Measurements from ENCODE around the gene MYH6. TPM values are rescaled to one million over a fixed set of nuclear protein-coding genes. Genes with fewer than 3 reads are reported as not detected.
A peak's percentile ranks its signal among the peaks of the same experiment; 100 is the strongest.

Gene MYH6
- total RNA-seq, 1 donor from 2014 or later = not detected

GRCh38 chr14:23377573-23378563, 30.2 kb downstream of the MYH6 start:
- DNase-seq (ENCODE audit: low spot score) = no peak

DNA sequence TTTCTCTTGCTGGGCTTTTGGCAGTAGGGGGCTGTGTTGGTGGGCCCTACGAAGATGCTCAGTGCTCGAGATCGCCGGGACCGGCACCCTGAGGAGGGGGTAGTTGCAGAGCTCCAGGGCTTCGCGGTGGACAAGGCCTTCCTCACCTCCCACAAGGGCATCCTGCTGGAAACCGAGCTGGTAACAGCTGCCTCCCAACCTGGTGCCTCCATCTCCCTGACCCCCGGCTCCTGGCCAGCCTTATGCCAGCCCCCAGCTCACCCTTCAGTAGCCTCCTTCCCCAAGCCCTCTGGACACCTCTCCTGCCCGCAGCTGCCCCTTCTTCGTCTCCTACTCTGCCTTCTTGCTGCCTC, 30.9 kb downstream of the MYH6 start:
- no peak for DNase-seq (ENCODE audit: low spot score)

DNA sequence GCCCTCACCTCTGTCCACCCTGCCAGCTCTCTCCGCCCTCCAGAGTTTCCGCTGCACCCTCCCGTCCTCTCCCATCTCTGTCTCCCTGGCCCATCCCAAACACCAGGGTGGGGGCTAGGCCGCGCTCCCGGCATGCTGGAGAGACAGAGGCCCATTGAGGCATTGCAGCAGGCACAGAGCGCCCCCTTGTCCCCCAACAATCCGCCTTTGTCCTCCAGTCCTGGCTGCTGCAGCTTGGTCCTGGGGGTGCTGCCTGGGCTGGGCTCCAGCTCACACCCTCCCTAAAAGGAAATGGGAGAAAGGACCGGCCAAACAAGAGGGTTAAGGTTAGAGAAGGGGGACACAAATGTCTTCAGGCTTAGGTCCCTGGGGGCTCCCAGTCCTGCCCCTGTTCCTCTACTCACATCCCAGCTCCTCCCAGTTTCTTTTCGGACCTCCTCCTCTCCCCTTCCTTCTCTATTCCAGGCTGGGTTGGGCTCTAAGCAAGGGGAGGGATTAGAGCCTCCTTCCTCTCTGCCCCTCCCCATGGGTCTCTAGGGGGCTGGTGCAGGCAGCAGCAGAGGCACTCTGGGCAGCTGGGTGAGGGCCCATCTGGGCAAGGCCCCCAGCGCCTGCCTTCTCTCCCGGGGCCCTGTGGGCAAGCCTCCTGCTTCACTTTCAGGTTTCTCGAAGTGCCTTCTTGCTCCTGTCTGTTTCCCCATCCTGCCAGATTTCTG, 31.4 kb downstream of the MYH6 start, which contains the start of gene CMTM5:
TSS of gene CMTM5 (plus strand) at position 565 of the 716 bp plus-strand sequence. CDS start 206 bp downstream, outside the sequence.
- DNase-seq (ENCODE audit: low spot score) = peak; percentile 82

DNA sequence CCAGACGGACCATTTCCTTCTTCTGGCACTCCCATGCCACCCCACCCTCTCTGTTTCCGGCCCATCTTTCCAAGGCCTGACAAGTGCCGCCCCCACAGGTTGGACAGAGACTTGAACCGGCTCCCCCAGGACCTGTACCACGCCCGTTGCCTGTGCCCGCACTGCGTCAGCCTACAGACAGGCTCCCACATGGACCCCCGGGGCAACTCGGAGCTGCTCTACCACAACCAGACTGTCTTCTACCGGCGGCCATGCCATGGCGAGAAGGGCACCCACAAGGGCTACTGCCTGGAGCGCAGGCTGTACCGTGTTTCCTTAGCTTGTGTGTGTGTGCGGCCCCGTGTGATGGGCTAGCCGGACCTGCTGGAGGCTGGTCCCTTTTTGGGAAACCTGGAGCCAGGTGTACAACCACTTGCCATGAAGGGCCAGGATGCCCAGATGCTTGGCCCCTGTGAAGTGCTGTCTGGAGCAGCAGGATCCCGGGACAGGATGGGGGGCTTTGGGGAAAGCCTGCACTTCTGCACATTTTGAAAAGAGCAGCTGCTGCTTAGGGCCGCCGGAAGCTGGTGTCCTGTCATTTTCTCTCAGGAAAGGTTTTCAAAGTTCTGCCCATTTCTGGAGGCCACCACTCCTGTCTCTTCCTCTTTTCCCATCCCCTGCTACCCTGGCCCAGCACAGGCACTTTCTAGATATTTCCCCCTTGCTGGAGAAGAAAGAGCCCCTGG, 32.4 kb downstream of the MYH6 start:
- DNase-seq (ENCODE audit: low spot score) = no peak

GRCh38 chr14:23373041-23373440, 35.0 kb downstream of the MYH6 start:
- no peak for DNase-seq (ENCODE audit: low spot score)

GRCh38 chr14:23372509-23372908, 35.6 kb downstream of the MYH6 start, which contains the start of gene IL25:
IL25 (plus strand) TSS chr14:23372809.
- no peak for DNase-seq (ENCODE audit: low spot score)

DNA sequence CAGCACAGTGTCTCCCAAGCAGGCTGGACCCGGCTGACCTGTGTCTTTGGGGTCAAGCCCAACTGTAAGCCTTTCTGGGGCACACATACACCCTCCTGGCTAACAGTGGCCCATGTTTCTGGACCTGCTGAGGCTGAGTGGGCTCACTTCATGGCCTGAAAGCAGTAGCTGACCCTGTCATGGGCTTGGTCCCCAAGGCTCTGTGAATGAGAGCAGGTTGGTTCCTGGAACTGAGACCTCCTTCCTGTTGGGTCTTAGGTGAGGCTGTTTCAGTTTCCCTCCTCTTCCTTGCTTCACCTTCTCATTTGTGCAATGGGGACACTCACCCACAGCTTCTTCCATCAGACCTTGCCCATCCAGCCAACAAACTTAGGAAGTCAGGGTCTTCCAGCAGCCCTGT, 36.2 kb downstream of the MYH6 start:
- DNase-seq (ENCODE audit: low spot score) = no peak

GRCh38 chr14:23370221-23370620, 37.9 kb downstream of the MYH6 start:
- no peak for DNase-seq (ENCODE audit: low spot score)

DNA sequence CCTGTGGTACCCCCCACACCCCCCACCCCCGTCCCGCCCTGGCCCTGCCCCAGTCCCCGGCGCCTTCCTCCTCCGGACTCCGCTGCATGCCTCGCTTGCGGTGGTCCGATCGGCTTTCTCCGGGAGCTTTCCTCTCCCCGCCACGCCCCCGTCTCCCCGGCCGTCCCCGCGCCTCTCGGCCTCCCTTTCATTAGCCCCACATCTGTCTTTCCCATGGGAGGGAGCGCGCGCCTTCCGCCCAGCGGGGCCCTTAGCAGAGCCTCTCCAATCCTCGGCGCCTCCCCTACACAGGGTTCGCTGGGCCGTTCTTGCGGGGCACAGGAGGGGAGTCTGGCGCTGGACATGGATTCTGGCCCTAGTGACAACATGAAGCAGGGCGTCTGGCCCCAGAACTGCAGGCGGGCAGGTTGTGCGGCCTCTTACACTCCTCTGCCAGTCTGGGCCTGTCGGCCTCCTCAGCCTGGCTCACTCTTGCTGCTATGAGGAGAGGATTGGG, 41.6 kb downstream of the MYH6 start:
- DNase-seq (ENCODE audit: low spot score) = peak; percentile 97

DNA sequence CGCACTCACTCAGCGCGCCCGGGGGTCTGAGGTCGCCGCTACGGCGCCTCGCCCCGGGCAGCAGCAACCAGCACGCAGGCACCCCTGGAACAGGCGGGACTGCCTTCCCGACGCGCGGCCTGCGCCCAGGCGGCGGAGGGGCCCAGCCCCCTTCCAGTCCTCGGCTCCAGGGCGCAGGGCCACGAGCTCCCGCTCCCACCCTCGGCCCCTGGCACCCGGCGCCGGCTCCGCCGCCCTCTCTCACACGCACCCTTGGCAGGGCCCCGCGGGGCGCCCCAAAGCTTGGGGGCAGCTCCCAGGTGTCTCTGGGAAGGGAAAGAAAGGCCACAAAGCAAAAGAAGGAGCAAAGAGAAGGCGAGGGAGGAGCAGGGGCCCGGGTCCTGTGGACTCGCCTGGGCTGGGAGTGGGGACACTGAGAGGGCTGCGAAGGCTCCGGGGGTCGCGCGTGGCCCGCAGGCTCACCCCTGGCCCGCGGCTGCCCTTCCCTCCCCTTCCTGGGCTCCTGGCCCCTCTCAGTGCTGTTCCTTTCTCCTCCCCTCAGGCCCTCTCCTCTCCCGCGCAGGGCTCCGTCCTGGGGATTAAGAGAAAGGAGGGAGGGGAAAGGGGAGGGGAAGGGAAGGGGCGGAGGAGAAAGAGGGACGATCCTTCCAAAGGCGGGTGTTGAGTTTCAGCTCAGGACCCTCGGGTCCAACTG, 42.2 kb downstream of the MYH6 start:
- no peak for DNase-seq (ENCODE audit: low spot score)

DNA sequence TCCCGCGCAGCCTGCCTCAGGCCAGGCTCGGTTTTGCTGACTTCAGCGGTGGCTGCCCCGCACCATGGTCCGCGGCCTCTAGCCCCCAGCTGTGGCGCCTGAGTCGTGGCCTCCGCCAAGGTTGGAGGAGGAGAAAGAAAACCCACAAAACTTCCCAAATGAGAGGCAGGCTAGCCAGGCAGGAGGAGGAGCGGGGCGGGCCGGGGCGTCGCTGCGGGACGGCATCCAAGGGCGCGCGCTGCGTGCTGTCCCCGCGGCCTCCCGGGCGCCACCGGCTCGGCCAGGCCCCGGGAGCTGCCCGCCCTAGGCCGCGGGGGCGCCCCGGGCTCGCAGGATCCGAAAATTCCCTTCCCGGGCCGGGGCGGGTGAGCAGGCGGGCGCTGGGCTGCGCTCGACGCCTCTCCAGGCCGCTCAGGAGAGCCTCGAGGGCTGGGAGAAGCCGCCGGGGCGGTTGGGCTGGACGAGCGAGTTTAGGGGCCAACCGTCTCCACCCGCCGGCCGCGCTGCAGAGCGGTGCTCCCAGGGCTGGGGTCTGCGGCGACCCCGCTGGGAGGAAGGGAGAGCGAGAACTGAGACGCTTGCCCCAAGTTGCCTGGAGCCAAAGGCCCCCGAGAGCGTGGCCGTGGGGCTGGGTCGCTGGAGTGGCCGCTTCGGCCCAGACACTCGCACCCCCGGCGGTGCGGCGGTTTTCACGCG, 42.9 kb downstream of the MYH6 start, which contains the start of gene EFS:
TSS of gene EFS (minus strand) at position 137 of the 696 bp plus-strand sequence. CDS start 147 bp downstream, outside the sequence.
- peak; percentile 76 for DNase-seq (ENCODE audit: low spot score)

GRCh38 chr14:23364164-23365035, 43.7 kb downstream of the MYH6 start:
- peak; percentile 72 for DNase-seq (ENCODE audit: low spot score)

- no peak for DNase-seq (ENCODE audit: low spot score)
Observed at GRCh38 chr14:23362200-23362599, 45.9 kb downstream of the MYH6 start.

DNA sequence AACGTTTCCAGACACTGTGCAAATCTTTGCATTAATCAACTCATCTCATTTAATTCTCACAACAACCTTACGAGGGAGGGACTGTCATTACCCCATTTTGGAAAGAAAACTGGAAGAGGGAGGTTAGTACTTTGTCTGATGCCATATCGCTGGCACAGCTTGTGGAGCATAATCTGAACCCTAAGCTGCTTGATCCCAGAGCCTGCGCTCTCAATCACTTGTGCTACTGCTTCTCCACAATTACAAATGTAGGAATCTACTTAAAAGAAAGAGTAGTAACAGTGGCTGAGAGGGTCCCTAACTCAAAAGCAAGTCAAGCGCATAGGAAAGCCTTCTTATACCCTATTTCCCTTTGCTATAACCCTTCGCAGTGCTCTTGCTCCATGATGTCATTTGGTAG, 46.3 kb downstream of the MYH6 start:
- DNase-seq (ENCODE audit: low spot score) = no peak

- no peak for DNase-seq (ENCODE audit: low spot score)
Observed at GRCh38 chr14:23361320-23361719, 46.8 kb downstream of the MYH6 start.

DNA sequence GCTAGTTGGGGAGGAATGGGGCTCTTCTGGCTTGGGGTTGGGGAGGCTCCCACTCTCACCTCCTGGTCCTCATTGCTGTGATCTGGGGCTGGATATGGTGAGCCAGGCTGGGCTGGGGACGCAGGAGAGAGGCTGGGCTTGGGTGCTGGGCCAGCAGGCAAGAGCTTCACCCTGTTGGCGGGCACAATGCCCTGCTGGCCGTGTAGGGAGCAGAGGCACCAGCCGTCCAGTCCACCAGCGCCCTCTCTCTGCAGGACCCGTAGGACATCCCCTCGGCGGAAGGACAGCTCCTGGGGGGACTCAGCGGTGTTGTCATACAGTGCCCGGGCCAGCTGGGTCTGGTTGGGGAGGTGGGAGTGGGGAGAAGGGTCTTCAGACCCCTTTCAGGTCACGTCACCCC, 47.6 kb downstream of the MYH6 start:
- no peak for DNase-seq (ENCODE audit: low spot score)

- DNase-seq (ENCODE audit: low spot score) = no peak
Observed at GRCh38 chr14:23359722-23360447, 48.2 kb downstream of the MYH6 start.

GRCh38 chr14:23359167-23359626, 48.9 kb downstream of the MYH6 start:
- DNase-seq (ENCODE audit: low spot score) = no peak

All from umbilical cord (tissue), 2 donors.